Prostate gland (tissue), 2 donors: Measurements from ENCODE around the gene ARHGAP4.

Experiments used
- POLR2A ChIP-seq: fragments of 450-650 bp; IDR thresholded peaks from one replicate; pipeline ENCODE4 v1.6.1; 2016; ENCODE audit warnings: antibody characterized with exemption, mild to moderate bottlenecking
- POLR2AphosphoS5 ChIP-seq: sonication (generic); formaldehyde crosslinking; IDR thresholded peaks from one replicate; pipeline ENCODE4 v1.6.1; 2017; ENCODE audit warnings: antibody characterized with exemption
- TF ChIP-seq, protein P1 (sequence below), 4 experiments: fragments of 200-600 bp in 2 of 4; fragments of 450-650 bp in 2 of 4; sonication (generic) in 2 of 4; IDR thresholded peaks; 1 replicate in 3 of 4; 2 replicates in 1 of 4; pipeline ENCODE4 v1.5.1; 2016 to 2019; ENCODE audit warnings: antibody characterized with exemption in 4 of 4, mild to moderate bottlenecking in 2 of 4, moderate library complexity in 2 of 4

DNA sequence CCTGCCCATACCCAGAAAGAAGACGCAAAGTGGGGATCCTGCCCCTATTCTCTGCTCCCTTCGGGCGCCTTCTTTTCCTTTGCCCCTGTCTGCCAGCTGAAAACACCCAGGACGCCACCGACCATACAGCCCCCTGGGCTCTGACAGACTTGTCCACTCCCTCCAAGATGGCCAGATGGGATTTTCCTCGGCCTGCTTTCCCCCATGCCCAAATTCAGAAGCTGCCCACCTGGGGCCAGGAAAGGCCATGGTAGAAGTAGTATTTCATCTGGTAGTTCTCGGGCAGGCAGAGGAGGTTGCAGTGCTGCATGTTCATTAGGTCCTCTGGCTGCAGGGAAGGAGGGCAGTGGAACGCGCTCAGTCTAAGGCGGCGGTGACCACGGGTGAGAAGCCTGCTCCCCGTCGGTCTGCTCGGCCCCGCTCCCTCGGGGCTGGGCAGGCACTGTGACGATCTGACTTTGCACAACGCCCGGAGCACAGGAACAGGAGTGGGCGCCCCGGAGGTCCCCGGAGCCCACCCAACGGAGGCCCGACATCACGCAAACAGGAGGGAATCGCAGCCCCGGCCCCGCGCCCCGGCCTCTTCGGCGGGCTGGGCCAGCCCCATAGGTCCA is 8.2 kb upstream of the ARHGAP4 start:
- TF ChIP-seq, protein P1, sequence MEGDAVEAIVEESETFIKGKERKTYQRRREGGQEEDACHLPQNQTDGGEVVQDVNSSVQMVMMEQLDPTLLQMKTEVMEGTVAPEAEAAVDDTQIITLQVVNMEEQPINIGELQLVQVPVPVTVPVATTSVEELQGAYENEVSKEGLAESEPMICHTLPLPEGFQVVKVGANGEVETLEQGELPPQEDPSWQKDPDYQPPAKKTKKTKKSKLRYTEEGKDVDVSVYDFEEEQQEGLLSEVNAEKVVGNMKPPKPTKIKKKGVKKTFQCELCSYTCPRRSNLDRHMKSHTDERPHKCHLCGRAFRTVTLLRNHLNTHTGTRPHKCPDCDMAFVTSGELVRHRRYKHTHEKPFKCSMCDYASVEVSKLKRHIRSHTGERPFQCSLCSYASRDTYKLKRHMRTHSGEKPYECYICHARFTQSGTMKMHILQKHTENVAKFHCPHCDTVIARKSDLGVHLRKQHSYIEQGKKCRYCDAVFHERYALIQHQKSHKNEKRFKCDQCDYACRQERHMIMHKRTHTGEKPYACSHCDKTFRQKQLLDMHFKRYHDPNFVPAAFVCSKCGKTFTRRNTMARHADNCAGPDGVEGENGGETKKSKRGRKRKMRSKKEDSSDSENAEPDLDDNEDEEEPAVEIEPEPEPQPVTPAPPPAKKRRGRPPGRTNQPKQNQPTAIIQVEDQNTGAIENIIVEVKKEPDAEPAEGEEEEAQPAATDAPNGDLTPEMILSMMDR (IDR thresholded peaks at IDR 0.05) = no peak
- TF ChIP-seq POLR2A (no peak), POLR2AphosphoS5 (no peak)
